Suprapubic skin (tissue), 4 donors: Measurements from ENCODE around the gene KLHL17. TPM values are rescaled to one million over a fixed set of nuclear protein-coding genes. Genes with fewer than 3 reads are reported as not detected.

Experiments
- DNase-seq, 2 donors: peaks; one replicate each; pipeline ENCODE4 v3.0.0-alpha.2; 2019; ENCODE audit warnings: low spot score in 2 of 2
- H3K27ac ChIP-seq: fragments of 200-600 bp; sonication (generic); one replicate; pipeline ENCODE4 v1.5.1; 2019
- H3K27me3 ChIP-seq: fragments of 200-600 bp; sonication (generic); one replicate; pipeline ENCODE4 v1.5.1; 2019
- H3K36me3 ChIP-seq: fragments of 200-600 bp; sonication (generic); one replicate; pipeline ENCODE4 v1.5.1; 2019
- H3K4me1 ChIP-seq: fragments of 200-600 bp; sonication (generic); one replicate; pipeline ENCODE4 v1.5.1; 2019
- H3K4me3 ChIP-seq: fragments of 200-600 bp; sonication (generic); one replicate; pipeline ENCODE4 v1.5.1; 2019; ENCODE audit warnings: mild to moderate bottlenecking
- H3K9me3 ChIP-seq: fragments of 200-600 bp; sonication (generic); one replicate; pipeline ENCODE4 v1.5.1; 2019
- CTCF ChIP-seq, 2 donors: fragments of 200-600 bp in 1 of 2; fragments of 450-650 bp in 1 of 2; sonication (generic) in 1 of 2; IDR thresholded peaks; one replicate each; pipeline ENCODE4 v1.5.1; 2016 to 2019; ENCODE audit warnings: antibody characterized with exemption in 2 of 2, mild to moderate bottlenecking in 1 of 2, moderate library complexity in 1 of 2
- EP300 ChIP-seq: sonication (generic); formaldehyde crosslinking; IDR thresholded peaks from one replicate; pipeline ENCODE4 v1.6.1; 2017; ENCODE audit warnings: antibody characterized with exemption
- POLR2A ChIP-seq, 2 donors: fragments of 450-650 bp; IDR thresholded peaks; one replicate each; pipeline ENCODE4 v1.6.1; 2017; ENCODE audit warnings: antibody characterized with exemption in 2 of 2, mild to moderate bottlenecking in 2 of 2, moderate library complexity in 2 of 2
- POLR2AphosphoS5 ChIP-seq, 3 donors: sonication (generic); formaldehyde crosslinking; IDR thresholded peaks; one replicate each; pipeline ENCODE4 v1.6.1; 2017; ENCODE audit warnings: antibody characterized with exemption in 3 of 3
- WGBS: methylation state at CpG from one replicate; pipeline ENCODE4 v1.1.5; 2018; 5-methylcytosine and 5-hydroxymethylcytosine counted together
- total RNA-seq, 4 donors: library from RNA; depleted of rRNA; stranded (reverse); fragments of >200 nt; gene quantifications; one replicate each; pipeline ENCODE4 v1.1.0, GENCODE V29; 2016

KLHL17 gene
- total RNA-seq, 4 donors from 2014 or later, result 9.7 to 38.3 (median 17.0) TPM

- peak; percentile 85 for DNase-seq
- peaks cover 87% of the 10 kb centered on the region for H3K27me3 ChIP-seq
- 0% methylated on average over 13 of the region's 75 CpGs for WGBS
These were observed 40.1 kb downstream of the KLHL17 start for GRCh38 chr1:1000357-1001056.

GRCh38 chr1:1001057-1001783 is 40.8 kb downstream of the KLHL17 start:
- peak; percentile 67 to 77 for DNase-seq
- Histone ChIP-seq H3K9me3 (no peaks in the 10 kb centered on the region), H3K27me3 (peaks cover 90% of the 10 kb centered on the region), H3K36me3 (no peaks in the 10 kb centered on the region), H3K4me3 (peak overlapping the region; percentile 56), H3K27ac (peak overlapping the region; percentile 89), H3K4me1 (peaks cover 72% of the 10 kb centered on the region)
- under 1% methylated on average over 25 of the region's 58 CpGs for WGBS
- TF ChIP-seq POLR2AphosphoS5 (IDR thresholded peaks at IDR 0.05), result no peak
- TF ChIP-seq EP300, result no peak
- no peak for TF ChIP-seq POLR2A (IDR thresholded peaks at IDR 0.05)
- TF ChIP-seq CTCF (IDR thresholded peaks at IDR 0.05), result no peak

More at GRCh38 chr1:1000357-1001056, 40.1 kb downstream of the KLHL17 start:
- H3K9me3 ChIP-seq, result no peaks in the 10 kb centered on the region
- TF ChIP-seq POLR2AphosphoS5 (IDR thresholded peaks at IDR 0.05) (peak; percentile 16 to 68 (median 27)), CTCF (IDR thresholded peaks at IDR 0.05) (no peak), POLR2A (IDR thresholded peaks at IDR 0.05) (peak in 1 of 2 donors; percentile 10), EP300 (peak; percentile 96)
- peak overlapping the region; percentile 56 for H3K4me3 ChIP-seq
- no peaks in the 10 kb centered on the region for H3K36me3 ChIP-seq
- H3K4me1 ChIP-seq, result peaks cover 66% of the 10 kb centered on the region
- peak overlapping the region; percentile 89 for H3K27ac ChIP-seq

GRCh38 chr1:1003618-1004419 is 43.4 kb downstream of the KLHL17 start:
- Histone ChIP-seq H3K27ac (no peak overlapping the region), H3K9me3 (no peaks in the 10 kb centered on the region), H3K4me1 (peaks cover 70% of the 10 kb centered on the region), H3K27me3 (peaks cover 66% of the 10 kb centered on the region), H3K36me3 (no peaks in the 10 kb centered on the region), H3K4me3 (no peak overlapping the region)
- 64% methylated on average over 13 of the region's 22 CpGs for WGBS
- DNase-seq, result no peak
- no peak for TF ChIP-seq POLR2A (IDR thresholded peaks at IDR 0.05)
- no peak for TF ChIP-seq EP300
- TF ChIP-seq CTCF (IDR thresholded peaks at IDR 0.05), result no peak
- TF ChIP-seq POLR2AphosphoS5 (IDR thresholded peaks at IDR 0.05), result no peak

GRCh38 chr1:1004420-1004779 is 44.0 kb downstream of the KLHL17 start:
- H3K27me3 ChIP-seq, result peaks cover 60% of the 10 kb centered on the region
- H3K36me3 ChIP-seq, result no peaks in the 10 kb centered on the region
- no peak overlapping the region for H3K27ac ChIP-seq
- H3K9me3 ChIP-seq, result no peaks in the 10 kb centered on the region
- H3K4me1 ChIP-seq, result peaks cover 65% of the 10 kb centered on the region
- H3K4me3 ChIP-seq, result no peak overlapping the region
- WGBS, result 14% methylated on average over 1 of the region's 7 CpGs
- TF ChIP-seq CTCF (IDR thresholded peaks at IDR 0.05) (no peak), POLR2A (IDR thresholded peaks at IDR 0.05) (no peak), EP300 (no peak), POLR2AphosphoS5 (IDR thresholded peaks at IDR 0.05) (no peak)
- no peak for DNase-seq
